PC-3 (cell line): ENCODE measurements around the gene NCOR2. TPM values are rescaled to one million over a fixed set of nuclear protein-coding genes. Genes with fewer than 3 reads are reported as not detected.

Experiments used
- ATAC-seq: fragments of 200-7000 bp; cut with Tn5 transposase; 2 replicates; pipeline ENCODE4 v1.9.1; 2020; ENCODE audit warnings: mild to moderate bottlenecking, moderate library complexity
- BruUV-seq: library from RNA; stranded (reverse); fragments of 400-500 nt; replicated peaks from 2 replicates; lab custom pipeline; 2021; lab: Mats Ljungman, UMichigan
- CTCF ChIA-PET: fragments of 300-600 bp; sonication (Branson Sonifier 250); formaldehyde crosslinking; loops from one replicate; lab custom pipeline; 2022; ENCODE audit warnings: antibody characterized with exemption; lab: Charles Lee
- POLR2A ChIA-PET: fragments of 300-600 bp; sonication (Branson Sonifier 250); formaldehyde crosslinking; loops from one replicate; lab custom pipeline; 2022; ENCODE audit warnings: antibody characterized with exemption; ENCODE audit not compliant: unreplicated experiment; lab: Charles Lee
- DNase-seq: peaks from one replicate; pipeline ENCODE4 v3.0.0-alpha.2; 2015
- H2AFZ ChIP-seq: fragments of 300-600 bp; sonication (generic); 2 replicates; pipeline ENCODE4 v1.6.0; 2016; ENCODE audit warnings: antibody characterized with exemption, low read length
- H3F3A ChIP-seq: fragments of 300-600 bp; sonication (generic); one replicate; pipeline ENCODE4 v1.6.0; 2017; ENCODE audit warnings: antibody characterized with exemption, low read length, control low read depth, mild to moderate bottlenecking; ENCODE audit not compliant: unreplicated experiment
- H3K27ac ChIP-seq: fragments of 300-600 bp; sonication (generic); 2 replicates; pipeline ENCODE4 v1.5.1; 2016; ENCODE audit warnings: mild to moderate bottlenecking, low read length
- H3K27me3 ChIP-seq: fragments of 300-600 bp; sonication (generic); 2 replicates; pipeline ENCODE4 v1.6.1; 2016; ENCODE audit warnings: low read length, mixed read lengths
- H3K36me3 ChIP-seq: fragments of 300-600 bp; sonication (generic); 2 replicates; pipeline ENCODE4 v1.6.1; 2016; ENCODE audit warnings: low read depth, mixed run types, low read length, mixed read lengths
- H3K4me1 ChIP-seq: fragments of 300-600 bp; sonication (generic); 2 replicates; pipeline ENCODE4 v1.5.1; 2016; ENCODE audit warnings: low read length; ENCODE audit not compliant: insufficient read depth
- H3K4me2 ChIP-seq: fragments of 300-600 bp; sonication (generic); 2 replicates; pipeline ENCODE4 v1.6.0; 2016; ENCODE audit warnings: low read length
- H3K4me3 ChIP-seq: fragments of 300-600 bp; sonication (generic); 2 replicates; pipeline ENCODE4 v1.5.1; 2016; ENCODE audit warnings: mild to moderate bottlenecking, low read length, mixed read lengths
- H3K79me2 ChIP-seq: fragments of 300-600 bp; sonication (generic); 2 replicates; pipeline ENCODE4 v1.6.1; 2017; ENCODE audit warnings: low read length, mixed read lengths
- H3K9ac ChIP-seq: fragments of 300-600 bp; sonication (generic); 2 replicates; pipeline ENCODE4 v1.6.0; 2016; ENCODE audit warnings: mild to moderate bottlenecking, low read length
- H3K9me2 ChIP-seq: fragments of 300-600 bp; sonication (generic); replicated peaks from 2 replicates; pipeline ENCODE4 v1.6.1; 2016; ENCODE audit warnings: mixed run types, low read length, mixed read lengths
- H3K9me3 ChIP-seq: fragments of 300-600 bp; sonication (generic); 2 replicates; pipeline ENCODE4 v1.6.1; 2016; ENCODE audit warnings: low read length, mixed read lengths
- H4K20me1 ChIP-seq: fragments of 300-600 bp; sonication (generic); 2 replicates; pipeline ENCODE4 v1.6.1; 2016; ENCODE audit warnings: low read length, mixed read lengths
- EZH2 ChIP-seq: fragments of 300-600 bp; sonication (generic); IDR thresholded peaks from one replicate; pipeline ENCODE4 v1.6.1; 2017; ENCODE audit warnings: antibody characterized with exemption, mild to moderate bottlenecking, low read length; ENCODE audit not compliant: unreplicated experiment
- EZH2phosphoT487 ChIP-seq: fragments of 300-600 bp; sonication (generic); IDR thresholded peaks from 2 replicates; pipeline ENCODE4 v1.6.1; 2018; ENCODE audit warnings: mild to moderate bottlenecking, antibody characterized with exemption, low read length, borderline replicate concordance
- intact Hi-C: fragments of 100-400 bp; cut with micrococcal nuclease; formaldehyde crosslinking; loops from 2 replicates; pipeline ENCODE4 v1.9.0; 2023
- total RNA-seq: library from RNA; depleted of rRNA; stranded (reverse); fragments of >200 nt; gene quantifications from 2 replicates; pipeline ENCODE4 v1.2.3, GENCODE V29; 2014
- TF ChIP-seq, protein P1 (sequence below): fragments of 300-600 bp; sonication (generic); conservative IDR thresholded peaks from 2 replicates; pipeline ENCODE4 v1.5.1; 2017; ENCODE audit warnings: antibody characterized with exemption, low read depth, mild to moderate bottlenecking, low read length

Gene NCOR2
- total RNA-seq, 1 experiment from 2014 or later = 117 TPM

- peak overlapping the region; percentile 88 for H3K4me2 ChIP-seq
- intact Hi-C loops = loop anchor here (5.0 kb wide), 3 partner anchors 178 to 198 kb away; no protein-coding TSS in a partner anchor
- H3K4me3 ChIP-seq = peak overlapping the region; percentile 99; the same call in 1 of the 2 replicates
- ChIA-PET POLR2A (no interaction called here), CTCF (no interaction called here)
- H4K20me1 ChIP-seq = peaks cover 49% of the 10 kb centered on the region
- no peaks in the 10 kb centered on the region for H3F3A ChIP-seq
- BruUV-seq = no TSS peak
- H3K79me2 ChIP-seq = peaks cover 70% of the 10 kb centered on the region
- H3K9me2 ChIP-seq = no peaks in the 10 kb centered on the region
- no peak for DNase-seq
- TF ChIP-seq EZH2phosphoT487 (no peak), EZH2 (no peak)
- TF ChIP-seq, protein P1, sequence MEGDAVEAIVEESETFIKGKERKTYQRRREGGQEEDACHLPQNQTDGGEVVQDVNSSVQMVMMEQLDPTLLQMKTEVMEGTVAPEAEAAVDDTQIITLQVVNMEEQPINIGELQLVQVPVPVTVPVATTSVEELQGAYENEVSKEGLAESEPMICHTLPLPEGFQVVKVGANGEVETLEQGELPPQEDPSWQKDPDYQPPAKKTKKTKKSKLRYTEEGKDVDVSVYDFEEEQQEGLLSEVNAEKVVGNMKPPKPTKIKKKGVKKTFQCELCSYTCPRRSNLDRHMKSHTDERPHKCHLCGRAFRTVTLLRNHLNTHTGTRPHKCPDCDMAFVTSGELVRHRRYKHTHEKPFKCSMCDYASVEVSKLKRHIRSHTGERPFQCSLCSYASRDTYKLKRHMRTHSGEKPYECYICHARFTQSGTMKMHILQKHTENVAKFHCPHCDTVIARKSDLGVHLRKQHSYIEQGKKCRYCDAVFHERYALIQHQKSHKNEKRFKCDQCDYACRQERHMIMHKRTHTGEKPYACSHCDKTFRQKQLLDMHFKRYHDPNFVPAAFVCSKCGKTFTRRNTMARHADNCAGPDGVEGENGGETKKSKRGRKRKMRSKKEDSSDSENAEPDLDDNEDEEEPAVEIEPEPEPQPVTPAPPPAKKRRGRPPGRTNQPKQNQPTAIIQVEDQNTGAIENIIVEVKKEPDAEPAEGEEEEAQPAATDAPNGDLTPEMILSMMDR = no peak
- no peak for ATAC-seq
- no peak overlapping the region for H3K27ac ChIP-seq
- H3K36me3 ChIP-seq = no peaks in the 10 kb centered on the region
- H3K27me3 ChIP-seq = no peaks in the 10 kb centered on the region
- H3K9ac ChIP-seq = no peak overlapping the region
- H2AFZ ChIP-seq = no peak overlapping the region
- 0 out of 2 replicates have a peak, but pooled peaks cover 8% of the 10 kb centered on the region for H3K4me1 ChIP-seq
- H3K9me3 ChIP-seq = no peaks in the 10 kb centered on the region
Measured at GRCh38 chr12:124564971-124565491, 2.4 kb downstream of the NCOR2 start.

DNA sequence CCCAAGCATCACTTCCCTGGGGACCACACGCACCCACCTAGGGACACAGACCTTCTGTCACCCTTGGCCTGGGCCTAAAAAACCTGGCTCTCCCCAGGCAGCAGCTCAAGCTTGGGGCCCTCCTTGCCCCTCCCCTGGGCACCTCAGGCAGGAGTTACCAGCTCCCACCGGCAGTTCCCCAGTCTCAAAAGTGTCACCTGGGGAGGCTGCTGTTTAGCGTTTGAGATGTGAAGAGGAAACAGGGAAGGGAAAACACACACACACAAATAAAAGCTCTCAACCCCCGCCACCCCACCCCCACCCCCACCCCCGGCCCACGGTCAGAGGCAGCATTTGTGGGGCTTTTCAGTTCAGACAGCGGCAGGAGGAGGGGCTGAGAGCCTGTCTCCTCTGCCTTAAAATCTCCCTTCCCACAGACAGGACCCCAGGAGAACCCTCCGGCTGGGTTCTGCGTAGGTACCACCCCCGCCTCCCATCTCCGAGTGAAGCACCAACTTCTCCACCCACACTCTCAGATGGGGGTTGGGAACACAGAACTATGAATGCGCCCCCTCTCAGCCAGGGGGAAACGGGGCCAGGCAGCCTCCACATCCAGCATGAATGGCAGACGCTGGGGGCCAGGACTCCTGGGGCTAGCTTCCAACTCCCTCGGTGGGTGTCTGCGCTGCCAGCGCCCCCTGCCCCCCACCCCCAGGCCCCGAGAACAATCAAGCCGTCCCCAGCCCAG lies 3.0 kb downstream of the NCOR2 start:
- ChIA-PET POLR2A (no interaction called here), CTCF (no interaction called here)
- no peak overlapping the region for H3K4me3 ChIP-seq
- no peak overlapping the region for H3K9ac ChIP-seq
- no peak overlapping the region for H2AFZ ChIP-seq
- no TSS peak for BruUV-seq
- intact Hi-C loops = no loop called here
- H3K4me1 ChIP-seq = 0 out of 2 replicates have a peak, but pooled peaks cover 8% of the 10 kb centered on the region
- no peaks in the 10 kb centered on the region for H3K36me3 ChIP-seq
- DNase-seq (no peak), ATAC-seq (no peak)
- H3K9me2 ChIP-seq = no peaks in the 10 kb centered on the region
- no peaks in the 10 kb centered on the region for H3F3A ChIP-seq
- H3K79me2 ChIP-seq = peaks cover 76% of the 10 kb centered on the region
- H3K4me2 ChIP-seq = no peak overlapping the region
- H3K27me3 ChIP-seq = no peaks in the 10 kb centered on the region
- TF ChIP-seq EZH2 (no peak), EZH2phosphoT487 (no peak)
- TF ChIP-seq, protein P1 = no peak
- no peak overlapping the region for H3K27ac ChIP-seq
- no peaks in the 10 kb centered on the region for H3K9me3 ChIP-seq
- H4K20me1 ChIP-seq = peaks cover 55% of the 10 kb centered on the region

- H3K79me2 ChIP-seq = peaks cover 82% of the 10 kb centered on the region
- H3K9me3 ChIP-seq = no peaks in the 10 kb centered on the region
- H3K36me3 ChIP-seq = no peaks in the 10 kb centered on the region
- TF ChIP-seq, protein P1 = no peak
- TF ChIP-seq EZH2phosphoT487 = no peak
- TF ChIP-seq EZH2 = no peak
- H3K9ac ChIP-seq = no peak overlapping the region
- DNase-seq (no peak), ATAC-seq (no peak)
- H3K27ac ChIP-seq = no peak overlapping the region
- no peak overlapping the region for H3K4me3 ChIP-seq
- ChIA-PET CTCF (no interaction called here), POLR2A (no interaction called here)
- no peaks in the 10 kb centered on the region for H3K27me3 ChIP-seq
- TSS peak; percentile 8 for BruUV-seq
- no peaks in the 10 kb centered on the region for H3F3A ChIP-seq
- no peak overlapping the region for H3K4me2 ChIP-seq
- H4K20me1 ChIP-seq = peaks cover 60% of the 10 kb centered on the region
- 0 out of 2 replicates have a peak, but pooled peaks cover 8% of the 10 kb centered on the region for H3K4me1 ChIP-seq
- H2AFZ ChIP-seq = no peak overlapping the region
- intact Hi-C loops = no loop called here
- no peaks in the 10 kb centered on the region for H3K9me2 ChIP-seq
Measured at GRCh38 chr12:124563809-124564208, 3.6 kb downstream of the NCOR2 start.
